ENCODE measurements around the gene TRAIP.

GRCh38 chr3:49805897-49806701 is 50.3 kb downstream of the TRAIP start:
- TF ChIP-seq, protein P1, sequence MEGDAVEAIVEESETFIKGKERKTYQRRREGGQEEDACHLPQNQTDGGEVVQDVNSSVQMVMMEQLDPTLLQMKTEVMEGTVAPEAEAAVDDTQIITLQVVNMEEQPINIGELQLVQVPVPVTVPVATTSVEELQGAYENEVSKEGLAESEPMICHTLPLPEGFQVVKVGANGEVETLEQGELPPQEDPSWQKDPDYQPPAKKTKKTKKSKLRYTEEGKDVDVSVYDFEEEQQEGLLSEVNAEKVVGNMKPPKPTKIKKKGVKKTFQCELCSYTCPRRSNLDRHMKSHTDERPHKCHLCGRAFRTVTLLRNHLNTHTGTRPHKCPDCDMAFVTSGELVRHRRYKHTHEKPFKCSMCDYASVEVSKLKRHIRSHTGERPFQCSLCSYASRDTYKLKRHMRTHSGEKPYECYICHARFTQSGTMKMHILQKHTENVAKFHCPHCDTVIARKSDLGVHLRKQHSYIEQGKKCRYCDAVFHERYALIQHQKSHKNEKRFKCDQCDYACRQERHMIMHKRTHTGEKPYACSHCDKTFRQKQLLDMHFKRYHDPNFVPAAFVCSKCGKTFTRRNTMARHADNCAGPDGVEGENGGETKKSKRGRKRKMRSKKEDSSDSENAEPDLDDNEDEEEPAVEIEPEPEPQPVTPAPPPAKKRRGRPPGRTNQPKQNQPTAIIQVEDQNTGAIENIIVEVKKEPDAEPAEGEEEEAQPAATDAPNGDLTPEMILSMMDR (IDR thresholded peaks at IDR 0.05), result no peak
- TF ChIP-seq POLR2A (IDR thresholded peaks at IDR 0.05), result no peak
- TF ChIP-seq EP300 (IDR thresholded peaks at IDR 0.05), result no peak
